ENCODE measurements around the gene SLC1A2.
A peak's percentile ranks its signal among the peaks of the same experiment; 100 is the strongest.

Gene SLC1A2

DNA sequence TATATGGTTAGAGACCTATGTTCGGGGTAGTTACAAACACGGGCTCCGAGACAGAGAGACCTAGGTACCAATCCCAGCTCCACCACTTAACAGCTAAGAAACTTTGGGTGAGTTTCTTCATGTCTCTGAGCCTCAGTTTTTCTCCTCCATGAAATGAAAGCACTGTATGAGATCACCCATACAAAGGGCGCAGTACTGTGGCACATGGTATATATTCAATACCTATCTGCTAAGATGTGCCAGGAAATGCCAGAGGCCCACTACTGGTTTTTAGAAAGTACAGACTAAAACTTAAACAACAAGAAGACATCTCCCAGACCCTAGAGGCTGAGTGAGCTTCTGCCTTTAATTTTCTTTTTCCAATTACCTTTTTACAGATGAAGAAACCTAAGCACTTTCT, 69.5 kb downstream of the SLC1A2 start:
- no peak for DNase-seq (ENCODE audit: low read depth, low spot score)

DNA sequence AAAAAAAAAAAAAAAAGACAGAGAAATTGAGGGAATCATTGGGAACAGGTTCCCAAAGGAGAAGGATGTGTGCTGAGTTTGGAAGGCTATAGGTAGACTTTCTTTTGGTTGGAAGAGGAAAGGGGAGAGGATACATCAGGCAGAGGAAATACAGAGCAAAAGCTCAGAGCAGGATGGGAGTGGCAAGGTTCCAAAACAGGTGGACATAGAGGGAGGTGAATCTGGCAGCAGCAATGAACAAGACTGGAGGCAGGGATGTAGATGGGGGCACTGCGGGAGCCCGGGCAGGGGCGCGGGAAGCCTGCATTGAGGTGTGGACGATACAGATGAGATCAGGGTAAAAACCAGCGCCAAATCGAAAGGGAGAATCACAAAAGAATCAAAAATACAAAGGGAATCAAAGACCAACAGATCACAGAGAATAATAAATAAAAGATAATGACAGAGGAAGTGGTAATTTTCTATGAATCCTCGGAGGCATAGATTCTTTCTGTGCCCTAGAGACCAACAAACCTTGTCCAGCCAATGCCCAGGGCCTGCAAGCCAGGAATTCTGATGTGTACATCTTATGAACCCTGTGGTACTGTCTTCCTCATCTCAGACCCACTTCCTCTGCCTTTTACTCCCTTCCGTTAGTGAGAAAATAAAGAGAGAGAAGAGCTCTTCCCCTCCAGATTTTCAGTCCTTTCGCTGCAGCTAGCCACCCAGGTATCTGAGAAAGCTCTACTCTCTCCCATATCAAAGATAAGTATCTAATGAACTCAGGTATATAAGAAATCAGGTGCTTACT, 70.3 kb downstream of the SLC1A2 start:
- DNase-seq (ENCODE audit: low read depth, low spot score), result no peak

GRCh38 chr11:35347921-35348331, 71.4 kb downstream of the SLC1A2 start:
- no peak for DNase-seq (ENCODE audit: low read depth, low spot score)

DNA sequence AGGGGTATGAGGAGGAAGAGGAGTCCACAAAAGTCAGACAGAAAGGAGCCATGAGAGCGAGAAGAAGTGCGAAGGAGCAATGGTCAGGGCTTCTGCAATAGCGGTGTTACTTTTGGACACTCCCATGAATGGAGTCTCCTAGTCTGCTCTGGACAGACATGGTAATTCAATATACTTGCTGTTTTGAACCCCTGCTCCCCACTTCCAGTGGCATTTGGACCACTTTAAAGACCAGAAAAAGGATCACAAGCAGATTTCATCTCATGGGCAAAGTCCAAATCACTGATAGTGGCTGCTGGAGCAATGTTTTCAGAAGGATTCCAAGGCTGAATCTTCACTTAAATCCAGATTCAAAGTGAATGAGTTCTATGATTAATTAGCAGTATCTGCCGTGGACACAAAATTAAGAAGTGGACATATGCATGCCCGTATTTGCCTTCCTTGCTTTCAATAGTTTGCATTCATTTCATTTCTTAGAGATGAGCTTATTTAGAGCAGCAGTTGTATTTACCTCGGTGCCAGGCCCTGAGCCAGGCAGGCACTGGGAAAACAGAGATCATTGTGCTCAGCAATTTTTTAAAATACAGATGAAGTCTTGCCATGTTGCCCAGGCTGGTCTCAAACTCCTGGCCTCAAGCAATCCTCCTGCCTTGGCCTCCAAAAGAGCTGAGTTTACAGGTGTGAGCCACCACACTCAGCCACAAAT, 72.0 kb downstream of the SLC1A2 start:
- no peak for DNase-seq (ENCODE audit: low read depth, low spot score)

DNA sequence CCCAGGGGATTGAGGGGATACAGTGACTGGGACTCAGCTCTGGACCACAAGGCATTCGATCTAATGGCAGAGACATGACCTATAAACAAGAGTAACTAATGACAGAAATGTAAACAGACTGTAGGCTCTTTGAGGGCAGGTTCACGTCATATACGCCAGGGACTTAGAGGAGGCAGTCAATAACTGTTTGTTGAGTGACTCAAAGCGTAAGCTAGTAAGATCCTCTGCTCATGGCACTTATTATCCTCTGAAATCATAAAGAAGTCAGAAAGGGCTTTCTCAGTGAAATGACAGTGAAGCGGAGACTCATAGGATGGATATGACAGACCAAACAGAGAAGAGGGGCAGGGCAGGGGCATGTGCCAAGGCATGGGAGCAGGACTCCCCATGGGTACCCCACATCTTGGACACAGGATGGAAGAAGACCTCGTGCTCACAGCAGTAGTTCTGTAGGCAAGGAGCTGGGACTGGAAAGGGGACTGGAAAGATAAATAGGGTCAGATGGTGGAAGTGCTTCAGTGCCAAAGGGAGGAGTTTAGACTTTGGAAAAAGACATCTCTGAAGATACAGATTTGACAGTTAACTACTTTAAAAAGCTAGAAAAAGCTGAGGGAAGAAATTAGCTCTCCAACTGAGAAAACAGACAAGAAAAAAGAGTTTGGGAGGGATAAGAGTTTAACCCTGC, 72.7 kb downstream of the SLC1A2 start:
- no peak for DNase-seq (ENCODE audit: low read depth, low spot score)

DNA sequence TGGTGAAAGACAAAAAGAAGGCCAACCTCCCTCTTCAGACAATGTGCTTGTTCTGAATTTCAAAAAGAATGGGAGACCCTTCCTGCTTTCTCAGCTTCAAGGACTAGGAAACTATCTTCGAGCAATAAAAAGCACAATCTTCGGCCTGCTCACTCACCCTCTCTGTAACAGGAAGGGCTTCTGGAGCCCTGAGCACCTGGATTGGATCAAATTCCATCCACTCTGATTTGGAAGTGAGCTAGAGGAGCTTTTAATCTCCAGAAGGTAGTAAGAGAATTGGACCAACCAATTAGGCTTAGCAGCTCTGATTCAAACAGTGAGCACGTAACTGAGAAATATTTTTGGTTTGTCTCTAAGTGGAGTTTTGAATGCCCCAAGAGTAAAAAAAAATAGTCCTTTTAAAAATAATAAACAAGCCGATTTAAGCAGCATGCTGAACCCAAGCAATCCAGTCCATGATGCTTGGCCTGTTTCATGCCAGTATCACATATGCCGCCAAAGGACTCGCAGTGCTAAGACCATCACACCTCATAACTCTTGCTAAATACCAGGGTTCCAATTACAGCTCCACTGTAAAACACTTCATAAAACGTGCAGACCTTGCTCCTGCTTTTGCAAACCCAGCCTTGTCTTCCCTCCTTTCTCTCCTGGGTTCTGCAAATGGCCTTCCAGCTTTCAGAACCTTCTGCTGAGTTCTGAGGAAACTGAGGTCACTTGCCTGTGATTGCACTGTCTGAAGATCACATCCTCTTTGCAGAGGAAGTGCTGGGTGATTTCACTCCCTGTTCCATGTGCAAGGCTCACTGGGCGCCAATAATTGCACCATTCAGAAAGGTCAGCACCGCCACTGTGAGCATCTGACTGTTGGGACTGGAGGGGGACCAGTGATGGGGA, 74.4 kb downstream of the SLC1A2 start:
- DNase-seq (ENCODE audit: low read depth, low spot score), result no peak

GRCh38 chr11:35343033-35343598, 76.2 kb downstream of the SLC1A2 start:
- no peak for DNase-seq (ENCODE audit: low read depth, low spot score)

GRCh38 chr11:35340715-35341114, 78.6 kb downstream of the SLC1A2 start:
- no peak for DNase-seq (ENCODE audit: low read depth, low spot score)

DNA sequence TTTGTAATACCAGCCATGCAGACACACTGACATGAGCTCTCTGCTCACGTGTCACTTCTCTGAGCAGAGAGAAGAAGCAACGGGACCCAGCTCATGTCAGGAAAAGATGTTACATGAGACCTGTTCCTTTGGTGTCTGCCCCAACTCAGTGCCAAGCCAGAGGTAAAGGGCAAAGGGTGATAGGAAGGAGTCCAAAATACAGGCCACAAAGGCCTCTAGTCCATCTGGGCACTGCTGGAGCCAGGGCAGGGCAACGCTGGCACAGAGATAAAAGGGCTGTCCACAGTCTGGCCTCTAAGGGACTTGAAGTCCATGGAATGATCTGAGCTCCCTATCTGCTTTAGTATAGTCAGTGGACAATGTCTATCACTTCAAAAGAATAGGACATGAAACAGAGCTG, 79.3 kb downstream of the SLC1A2 start:
- no peak for DNase-seq (ENCODE audit: low read depth, low spot score)

DNA sequence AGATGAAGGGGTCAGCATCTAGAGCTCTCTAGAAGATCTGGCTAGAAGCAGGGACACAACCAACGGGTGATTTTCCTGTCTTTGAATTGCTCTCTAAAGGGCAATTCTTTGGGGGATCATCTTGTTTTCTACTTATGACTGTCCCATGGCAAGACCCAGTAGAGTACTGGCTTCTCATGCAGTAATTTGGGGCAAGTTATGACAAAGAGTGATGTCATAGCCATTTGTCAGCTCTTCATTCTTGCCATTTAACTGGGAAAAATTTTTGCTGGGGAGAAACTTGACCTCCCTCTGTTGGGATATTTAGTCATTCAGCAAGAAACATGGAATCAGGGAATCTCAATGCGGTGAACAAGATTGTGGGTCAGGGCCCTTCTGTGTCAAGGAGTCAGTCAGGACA, 80.4 kb downstream of the SLC1A2 start:
- no peak for DNase-seq (ENCODE audit: low read depth, low spot score)

DNA sequence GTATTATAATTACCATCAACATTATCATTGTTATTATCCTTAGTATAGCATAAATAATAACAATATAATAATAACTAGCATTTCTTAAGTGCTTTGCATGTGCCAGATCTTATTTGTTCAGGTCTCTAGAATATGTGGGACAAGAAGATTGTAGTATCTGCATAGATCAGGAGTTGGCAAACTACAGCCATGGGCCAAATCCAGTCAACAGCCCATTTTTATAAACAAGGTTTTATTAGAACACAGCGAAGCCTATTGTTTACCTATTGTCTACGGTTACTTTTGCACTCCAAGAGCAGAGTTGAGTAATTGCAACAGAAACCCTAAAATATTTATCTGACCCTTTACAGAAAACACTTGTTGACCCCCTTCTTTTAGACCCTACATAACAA, 81.4 kb downstream of the SLC1A2 start:
- DNase-seq (ENCODE audit: low read depth, low spot score), result no peak

DNA sequence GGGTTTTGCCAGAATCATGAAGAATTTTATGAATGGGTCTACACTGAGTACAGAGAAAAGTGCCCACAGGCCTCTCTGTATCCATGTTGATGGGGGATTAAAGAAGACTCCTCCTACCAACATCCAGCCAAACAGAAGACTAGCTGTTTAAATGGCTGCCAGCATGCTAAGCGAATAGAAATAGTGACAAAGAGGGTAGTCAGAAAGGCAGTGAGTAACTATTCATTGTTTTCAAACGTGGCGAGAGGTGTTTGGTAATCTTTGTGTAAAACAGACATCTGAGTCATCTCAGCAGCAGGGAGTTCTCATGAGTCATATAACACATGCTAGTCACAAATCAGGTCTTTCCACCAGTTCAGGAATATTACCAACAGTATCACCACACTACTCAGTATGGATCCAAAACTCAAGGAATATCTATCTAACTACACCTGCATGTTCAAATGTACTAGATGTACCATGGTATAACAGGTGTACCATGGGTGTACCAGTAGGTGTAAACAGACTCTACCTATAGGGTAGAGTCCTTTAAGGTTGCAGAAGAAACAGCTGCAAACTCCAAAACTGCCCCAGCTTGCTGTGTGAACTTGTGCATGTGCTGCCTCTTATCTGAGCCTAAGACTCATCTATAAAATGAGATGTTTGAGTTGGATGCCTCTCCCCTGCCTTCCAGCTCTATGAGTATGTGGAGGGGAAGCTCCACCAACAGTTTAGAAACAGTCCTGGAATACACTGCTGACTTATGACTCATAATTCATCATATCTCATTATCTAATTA, 82.0 kb downstream of the SLC1A2 start:
- DNase-seq (ENCODE audit: low read depth, low spot score), result no peak

DNA sequence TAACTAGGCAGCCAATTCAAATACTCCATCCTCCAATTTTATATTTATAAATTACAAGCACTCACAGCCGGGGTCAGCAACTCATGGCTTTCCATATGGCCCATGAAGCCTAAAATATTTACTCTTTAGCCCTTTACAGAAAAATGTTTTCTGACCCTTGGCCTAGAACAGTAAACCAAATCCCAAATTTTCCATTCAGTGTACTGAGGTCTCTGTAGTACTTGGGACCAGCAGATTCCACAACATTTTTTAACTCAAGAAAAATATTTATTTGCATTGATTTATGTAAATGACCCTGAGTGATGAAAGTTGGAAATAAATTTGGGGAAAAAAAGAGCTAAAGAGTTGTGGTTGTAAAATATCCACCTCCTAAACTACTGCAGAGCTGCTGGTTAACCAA, 82.6 kb downstream of the SLC1A2 start:
- DNase-seq (ENCODE audit: low read depth, low spot score), result no peak

DNA sequence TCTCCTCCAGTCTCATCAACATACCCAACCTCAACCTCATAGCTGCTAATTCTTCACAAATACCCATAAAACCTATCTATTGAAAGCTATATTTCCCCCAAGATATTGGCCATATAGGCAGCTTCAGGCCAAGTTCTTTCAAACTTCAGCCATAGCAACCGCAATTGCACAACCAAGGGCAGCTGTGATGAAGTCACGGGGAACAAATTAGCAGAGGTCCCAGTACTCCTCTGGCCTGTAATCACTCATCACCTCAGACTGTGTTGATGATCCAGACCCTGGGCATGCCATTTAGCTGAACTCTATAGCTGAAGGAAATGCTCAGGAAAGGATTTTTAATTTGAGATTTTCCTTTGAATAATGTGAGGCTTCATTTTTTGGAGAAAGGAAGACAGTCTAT, 84.1 kb downstream of the SLC1A2 start:
- DNase-seq (ENCODE audit: low read depth, low spot score), result no peak

DNA sequence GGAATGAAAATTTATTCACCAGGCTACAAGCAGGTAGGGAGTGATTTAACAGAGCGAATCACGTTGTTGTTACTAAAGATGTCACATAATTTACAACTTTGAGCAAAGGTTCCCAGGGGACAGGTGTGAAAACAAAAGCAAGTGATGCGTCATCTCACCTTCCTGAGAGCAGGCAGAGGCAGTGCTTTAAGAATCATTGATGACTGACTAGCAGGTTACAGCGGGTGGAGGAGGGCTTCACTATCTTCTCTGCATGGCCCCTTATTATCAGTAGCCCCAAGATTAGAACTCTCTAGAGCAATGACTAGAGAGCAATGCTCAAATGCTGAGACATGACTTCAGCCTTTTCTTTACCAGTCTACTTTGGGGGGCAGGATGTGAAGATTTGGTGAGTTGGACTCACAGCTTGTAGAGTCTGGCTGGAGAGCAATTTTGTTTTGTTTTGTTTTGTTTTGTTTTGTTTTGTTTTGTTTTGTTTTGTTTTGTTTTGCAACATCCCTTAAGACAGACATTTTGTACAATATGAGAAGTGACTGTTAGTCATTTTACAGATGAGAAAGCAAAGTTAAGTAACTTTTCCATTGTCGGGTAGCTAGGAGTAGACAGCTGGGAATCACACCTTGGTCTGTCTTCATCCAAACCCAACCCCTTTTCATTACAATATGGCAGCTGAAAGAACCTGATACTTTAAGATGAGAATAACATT, 84.8 kb downstream of the SLC1A2 start:
- no peak for DNase-seq (ENCODE audit: low read depth, low spot score)

- no peak for DNase-seq (ENCODE audit: low read depth, low spot score)
Observed at GRCh38 chr11:35332524-35332923, 86.8 kb downstream of the SLC1A2 start.

- DNase-seq (ENCODE audit: low read depth, low spot score), result no peak
Observed at GRCh38 chr11:35330931-35331330, 88.4 kb downstream of the SLC1A2 start.

- DNase-seq (ENCODE audit: low read depth, low spot score), result peak; percentile 85
Observed at GRCh38 chr11:35330156-35330889, 89.0 kb downstream of the SLC1A2 start.

GRCh38 chr11:35327829-35328228, 91.5 kb downstream of the SLC1A2 start:
- no peak for DNase-seq (ENCODE audit: low read depth, low spot score)
